DMS114 treated with DMSO at 0.1 percent for 48 hours (cell line): ENCODE measurements around the gene GPC1.

ENCODE experiments used
- DNase-seq: peaks from one replicate; lab custom pipeline; 2025; ENCODE audit not compliant: unreplicated experiment; lab: John Stamatoyannopoulos, UW

GPC1 gene

GRCh38 chr2:240431271-240431660 is 4.2 kb upstream of the GPC1 start:
- no peak for DNase-seq

- no peak for DNase-seq
These were observed 3.6 kb upstream of the GPC1 start for GRCh38 chr2:240431661-240432424.

- DNase-seq, result no peak
These were observed 3.0 kb upstream of the GPC1 start for GRCh38 chr2:240432430-240432819.

- no peak for DNase-seq
These were observed 2.4 kb upstream of the GPC1 start for GRCh38 chr2:240432820-240433801.

DNA sequence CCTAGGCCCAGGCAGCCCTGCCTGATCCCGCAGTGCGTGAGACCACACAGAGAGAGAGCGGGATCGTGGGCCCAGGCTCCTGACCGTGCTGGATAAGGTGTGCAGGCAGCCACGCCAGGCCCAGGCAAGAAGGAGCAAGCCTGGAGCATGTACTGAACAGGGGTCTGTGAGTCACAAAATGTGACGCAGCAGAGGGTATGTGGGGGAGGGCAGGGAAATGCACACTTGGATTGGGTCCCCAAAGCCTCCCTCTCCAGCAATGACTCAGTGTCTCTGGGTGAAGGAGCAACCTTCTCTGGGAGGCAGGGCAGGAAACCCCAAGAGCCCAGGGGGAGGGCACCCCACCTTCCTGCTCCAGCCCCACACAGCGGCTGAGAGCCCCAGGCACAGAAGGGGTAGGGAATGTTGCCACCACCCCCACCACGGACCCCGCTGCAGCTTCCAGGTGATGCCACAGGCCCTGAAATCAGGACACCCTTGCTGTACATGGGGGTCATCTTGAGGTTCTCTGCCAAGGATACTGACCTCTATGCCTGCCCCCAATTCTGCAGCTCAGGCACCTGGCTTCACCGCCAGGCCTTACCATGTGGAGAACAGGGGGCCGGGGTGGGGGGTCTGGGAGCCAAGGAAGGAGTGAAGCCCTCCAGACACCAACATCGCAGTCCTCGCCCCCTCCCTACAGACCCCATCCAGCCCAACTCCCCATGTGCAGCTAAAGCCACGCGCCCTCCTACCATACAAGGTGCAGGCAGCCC is 1.3 kb upstream of the GPC1 start:
- no peak for DNase-seq

- DNase-seq, result peak; percentile 32
These were observed 571 bp upstream of the GPC1 start for GRCh38 chr2:240434728-240435456.

DNA sequence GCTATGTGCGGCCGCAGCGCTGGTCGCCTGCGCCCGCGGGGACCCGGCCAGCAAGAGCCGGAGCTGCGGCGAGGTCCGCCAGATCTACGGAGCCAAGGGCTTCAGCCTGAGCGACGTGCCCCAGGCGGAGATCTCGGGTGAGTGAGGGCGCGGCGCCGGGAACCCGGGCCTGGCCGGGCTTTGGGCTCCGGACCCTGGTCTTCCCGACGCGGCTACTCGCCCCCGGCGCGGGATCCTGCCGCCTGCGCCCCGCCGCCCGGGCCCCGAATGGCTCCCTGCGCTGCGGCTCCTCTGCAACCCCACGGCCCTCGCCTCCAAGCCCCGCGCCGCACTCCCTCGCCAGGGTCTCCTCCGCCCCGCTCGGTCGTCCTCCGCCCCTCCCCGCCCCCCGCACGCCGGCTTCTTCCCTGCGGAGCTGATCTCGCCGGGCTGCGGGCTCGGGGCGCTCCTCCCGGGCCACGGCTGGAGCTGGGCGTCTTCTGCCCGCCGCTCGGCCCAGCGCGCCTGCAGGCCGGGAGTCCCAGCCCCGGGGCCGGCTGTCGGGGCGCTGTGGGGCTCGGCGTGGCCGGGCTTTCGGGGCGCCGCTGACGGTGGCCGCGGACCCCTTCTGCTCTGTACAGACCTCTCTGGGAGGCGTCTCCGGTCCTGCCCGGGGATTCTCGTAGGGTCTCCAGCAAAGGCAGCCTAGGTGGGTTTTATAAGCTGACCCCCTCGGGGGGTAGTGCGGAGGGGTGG is 652 bp downstream of the GPC1 start:
- DNase-seq, result no peak

DNA sequence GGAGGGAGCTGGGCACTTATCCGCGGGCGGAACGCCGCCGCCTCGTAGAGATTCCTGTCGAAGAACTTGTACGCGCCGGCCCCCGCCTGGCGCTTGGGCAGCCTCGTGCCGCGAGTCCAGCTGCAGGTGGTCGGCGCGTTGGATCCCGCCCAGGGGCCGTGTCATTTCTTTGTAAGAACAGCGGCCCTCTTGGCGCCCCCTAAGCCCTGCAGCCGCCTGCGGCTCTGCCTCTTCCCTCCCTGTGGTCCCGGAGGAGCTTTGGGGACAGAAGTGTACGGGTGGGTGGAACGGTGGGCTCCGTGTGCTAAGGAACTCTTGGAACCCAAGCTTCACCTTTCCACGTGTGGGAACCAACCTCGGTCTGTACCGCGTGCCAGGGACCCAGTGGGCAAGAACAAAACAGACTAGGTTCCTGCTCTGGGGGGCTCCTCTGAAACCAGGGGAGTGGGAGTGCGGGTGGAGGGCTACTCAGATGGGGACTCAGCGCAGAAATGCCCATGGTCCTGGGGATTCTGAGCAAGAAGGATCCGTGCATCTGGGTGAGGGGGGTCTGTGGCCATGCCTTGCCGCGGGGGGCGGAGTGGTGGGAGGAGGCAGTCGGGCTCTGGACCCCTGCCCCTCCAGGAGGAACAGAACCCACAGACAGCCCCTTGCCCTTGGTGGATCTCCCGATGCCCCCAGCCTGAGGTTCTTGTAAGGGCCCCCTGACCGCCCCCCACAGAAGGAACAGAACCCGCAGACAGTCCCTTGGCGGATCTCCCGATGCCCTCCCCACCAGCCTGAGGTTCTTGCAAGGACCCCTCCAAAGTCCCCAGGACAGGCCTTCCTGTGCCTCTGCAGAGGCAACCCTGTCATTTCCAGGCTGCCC is 1.5 kb downstream of the GPC1 start:
- no peak for DNase-seq

GRCh38 chr2:240437551-240437860 is 2.0 kb downstream of the GPC1 start:
- DNase-seq, result no peak

DNA sequence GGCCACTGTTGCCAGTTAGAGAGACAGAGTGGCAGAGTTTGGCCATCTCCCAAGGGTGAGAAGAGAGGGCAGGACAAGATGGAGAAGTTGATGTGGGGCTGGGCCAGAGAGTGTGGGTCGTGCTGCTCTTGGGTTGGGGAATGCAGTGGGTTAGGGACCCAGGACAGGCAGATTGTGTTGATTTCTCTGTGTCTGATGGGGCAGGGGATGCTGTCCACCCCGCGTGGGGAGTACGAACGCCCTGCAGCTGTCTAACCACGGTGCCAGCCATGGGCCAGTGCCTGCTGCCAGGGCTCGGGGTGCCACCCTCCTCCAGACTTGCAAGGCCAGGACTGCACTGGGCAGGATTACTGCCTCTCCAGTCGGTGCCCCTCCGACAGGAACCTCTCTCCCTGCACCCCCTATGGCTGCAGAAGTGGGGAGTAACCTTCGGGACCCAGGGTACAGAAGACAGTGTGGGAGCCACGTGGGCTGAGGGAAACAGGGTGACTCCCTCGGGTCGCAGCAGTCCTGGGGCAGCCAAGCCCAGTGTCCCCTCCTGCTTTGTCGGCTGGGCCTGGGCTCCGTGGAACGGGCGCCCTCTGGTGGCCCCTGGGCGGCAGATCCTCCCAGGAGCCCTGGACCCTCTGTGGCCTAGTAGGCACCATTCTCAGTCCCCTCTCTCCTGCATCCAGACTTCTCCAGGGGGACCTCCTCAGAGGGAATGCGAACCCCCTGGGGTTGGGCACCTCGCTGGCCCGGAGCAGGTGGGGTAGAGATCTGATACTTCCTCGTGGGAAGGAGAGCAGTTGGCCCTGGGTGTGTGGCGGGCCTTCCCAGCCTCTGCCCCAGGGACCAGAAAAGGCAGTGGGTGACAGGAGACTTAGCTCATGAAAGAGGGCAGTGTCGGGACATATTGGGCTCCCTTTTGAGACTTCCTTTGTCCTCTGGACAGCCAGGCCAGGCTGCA is 2.7 kb downstream of the GPC1 start:
- DNase-seq, result peak; percentile 35

DNA sequence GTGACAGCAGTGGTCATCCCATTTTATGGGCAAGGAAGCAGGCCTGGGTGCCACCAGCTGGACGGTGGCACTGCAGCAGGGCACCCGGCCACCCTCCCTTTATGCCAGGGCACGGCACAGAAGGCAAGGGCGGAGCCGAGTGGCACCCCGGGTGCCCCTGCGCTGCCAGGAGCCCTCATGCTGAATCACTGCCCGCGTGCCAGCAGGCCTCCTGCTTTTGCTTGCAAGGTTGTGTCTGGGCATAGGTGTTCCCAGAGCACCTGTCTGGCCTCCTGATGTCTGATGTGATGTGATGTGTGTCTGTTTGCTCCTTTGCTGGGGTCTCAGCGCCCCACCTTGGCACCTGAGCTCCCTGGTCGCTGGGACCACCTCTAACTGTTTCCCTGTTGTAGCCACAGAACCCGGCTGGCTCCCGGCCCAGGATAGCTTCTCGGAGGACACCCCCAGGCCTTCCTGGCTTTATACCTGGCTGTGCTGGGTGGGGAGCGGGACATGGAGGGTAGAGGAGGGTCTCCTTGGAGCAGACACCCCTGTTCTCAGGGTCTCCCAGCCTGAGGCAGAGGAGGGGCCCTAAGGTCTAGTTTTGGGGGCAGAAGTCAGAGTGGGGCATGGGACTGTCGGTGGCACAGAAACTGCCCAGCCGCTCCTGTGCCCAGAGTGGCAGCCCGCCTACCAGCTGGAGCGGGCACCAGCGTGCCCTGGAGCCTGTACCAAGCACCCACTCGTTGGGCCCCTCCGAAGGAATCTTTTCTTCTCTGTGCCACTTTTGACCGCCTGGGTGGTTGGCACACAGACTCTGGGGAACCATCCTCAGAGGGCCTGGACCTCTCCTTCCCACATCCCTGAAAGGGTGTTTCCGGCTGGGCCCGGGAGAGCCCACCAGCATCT is 3.6 kb downstream of the GPC1 start:
- DNase-seq, result no peak

GRCh38 chr2:240439698-240440151 is 4.3 kb downstream of the GPC1 start:
- no peak for DNase-seq

DNA sequence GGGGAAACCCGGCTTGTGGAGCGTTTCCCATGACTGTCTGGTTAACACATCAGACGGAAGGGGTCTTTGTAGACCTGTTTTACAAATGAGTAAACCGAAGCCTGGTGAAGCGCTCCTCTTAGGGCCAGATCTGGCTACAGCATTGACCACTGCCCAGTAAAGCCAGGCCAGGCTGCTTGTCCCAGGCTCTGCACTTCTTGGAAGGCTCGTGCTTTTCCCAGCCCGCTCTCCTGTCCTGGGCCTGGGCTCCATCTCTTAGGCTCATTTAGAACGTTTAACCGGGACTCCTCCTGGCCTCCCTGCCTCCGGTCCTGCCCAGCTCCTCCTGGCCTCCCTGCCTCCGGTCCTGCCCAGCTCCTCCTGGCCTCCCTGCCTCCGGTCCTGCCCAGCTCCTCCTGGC is 4.8 kb downstream of the GPC1 start:
- DNase-seq, result no peak

DNA sequence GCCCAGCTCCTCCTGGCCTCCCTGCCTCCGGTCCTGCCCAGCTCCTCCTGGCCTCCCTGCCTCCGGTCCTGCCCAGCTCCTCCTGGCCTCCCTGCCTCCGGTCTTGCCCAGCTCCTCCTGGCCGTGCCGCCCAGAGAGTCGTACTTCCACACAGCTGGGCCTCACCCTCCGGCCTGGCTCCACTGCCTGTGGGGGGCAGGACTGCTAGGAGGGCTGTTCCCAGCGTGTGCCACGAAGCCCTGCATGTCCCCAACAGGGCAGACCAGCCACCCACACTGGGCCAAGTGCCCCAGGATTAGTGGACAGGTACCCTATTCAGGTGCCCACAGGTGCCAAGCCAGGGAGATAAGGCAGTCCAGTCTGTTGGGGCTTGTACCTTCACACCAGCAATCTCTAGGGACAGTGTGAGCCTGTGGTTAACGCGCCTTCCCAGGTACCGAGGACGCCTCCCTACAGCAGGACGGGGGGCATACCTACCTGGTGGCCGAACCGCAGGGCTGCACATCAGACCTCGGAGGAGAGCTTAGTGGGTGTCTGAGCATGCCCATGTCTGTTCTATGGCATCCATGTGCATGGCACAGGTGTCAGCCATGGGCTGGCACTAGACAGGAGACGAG is 5.3 kb downstream of the GPC1 start:
- DNase-seq, result no peak

DNA sequence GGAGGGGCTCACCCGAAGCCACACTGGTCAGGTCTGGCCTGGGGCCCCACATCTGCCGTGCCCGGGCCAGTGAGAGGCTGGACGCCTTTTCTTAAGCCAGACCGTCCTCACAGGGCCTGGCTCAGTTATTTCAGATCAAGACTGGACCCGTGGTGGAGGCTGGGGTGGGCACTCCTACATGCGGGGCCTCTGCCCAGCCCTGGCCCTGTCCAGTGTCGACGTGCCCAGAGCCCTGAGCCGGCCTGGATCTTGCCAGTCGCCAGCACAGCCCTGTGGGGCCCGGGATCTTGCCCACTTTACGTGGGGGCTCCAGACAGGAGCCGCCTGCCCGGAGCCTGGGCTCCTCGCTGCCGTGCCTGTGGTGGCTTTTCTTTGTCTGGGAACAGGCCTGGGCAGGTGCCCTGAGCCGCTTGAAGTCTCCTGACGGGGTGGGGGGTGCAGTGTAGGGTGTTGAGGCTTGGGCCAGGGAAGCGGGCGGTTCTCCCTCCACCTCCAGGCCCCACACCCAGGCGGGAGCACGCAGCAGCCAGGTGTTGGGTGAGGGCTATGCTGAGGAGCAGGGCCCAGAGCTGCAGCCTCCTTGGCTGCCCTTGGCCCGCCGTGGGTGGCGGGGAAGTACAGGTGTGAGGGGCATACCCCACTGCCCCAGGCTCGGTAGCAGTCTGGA is 6.0 kb downstream of the GPC1 start:
- no peak for DNase-seq

DNA sequence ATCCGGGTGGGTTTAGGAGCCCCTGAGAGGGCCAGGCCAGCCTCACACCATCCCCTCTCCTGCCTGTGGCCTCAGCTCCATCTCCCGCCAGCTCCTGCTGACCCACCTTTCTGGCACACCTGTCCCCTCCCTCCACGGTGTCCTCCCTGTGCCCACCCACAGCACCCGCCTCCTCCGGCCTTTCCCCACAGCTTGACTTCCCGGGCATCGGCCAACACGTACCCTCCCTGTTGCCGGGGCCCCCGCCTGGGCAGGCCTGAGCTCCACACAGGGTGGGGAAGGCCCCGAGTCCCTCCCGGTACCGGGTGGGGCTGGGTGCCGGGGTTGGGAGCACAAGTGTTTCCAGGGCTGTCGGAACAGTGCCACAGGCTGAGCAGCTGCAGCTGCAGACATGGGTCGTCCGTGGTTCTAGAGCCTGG is 6.5 kb downstream of the GPC1 start:
- no peak for DNase-seq
